Left kidney (tissue), 2 donors: Measurements from ENCODE around the gene CCDC88A. TPM values are rescaled to one million over a fixed set of nuclear protein-coding genes. Genes with fewer than 3 reads are reported as not detected.

Experiments used
- DNase-seq: peaks from one replicate; pipeline ENCODE4 v3.0.0-alpha.2; 2013
- polyA plus RNA-seq: library from polyadenylated mRNA; unstranded; fragments of 120-200 nt; gene quantifications from one replicate; pipeline ENCODE4 v1.2.1, GENCODE V29; 2013; ENCODE audit not compliant: insufficient read length

CCDC88A gene
- polyA plus RNA-seq, 1 donor: 95.7 TPM

DNA sequence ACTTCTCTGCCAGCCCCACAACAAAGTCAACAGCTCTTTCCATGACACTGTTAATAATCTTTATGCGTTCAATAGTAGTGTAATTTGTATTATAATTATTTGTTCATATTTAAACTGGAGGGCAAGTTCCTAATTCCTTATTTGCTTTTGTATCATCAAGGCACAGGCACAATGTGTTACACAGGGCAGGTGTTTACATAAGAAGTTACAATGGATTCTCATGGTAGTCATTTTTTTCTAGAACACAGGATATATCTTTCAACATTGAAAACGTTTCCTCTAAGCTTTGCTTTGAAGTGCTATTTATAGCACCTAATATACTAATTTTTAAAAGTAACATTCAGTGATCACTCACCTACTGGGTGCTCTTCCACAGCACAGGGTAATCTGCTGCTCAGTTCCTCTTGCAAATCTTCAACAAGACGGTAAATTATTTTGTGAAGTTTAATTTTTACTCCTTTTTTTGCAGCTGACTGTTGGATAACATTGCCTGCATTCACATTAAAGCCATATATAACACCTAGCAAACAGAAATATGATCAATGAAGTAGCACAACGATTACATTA lies 179.9 kb downstream of the CCDC88A start:
- no peak for DNase-seq

Other genes starting within 250 kb of the CCDC88A start
- gene CLHC1, start 187.6 kb downstream of the CCDC88A start, polyA plus RNA-seq: 36.7 TPM
- gene RPS27A, start 187.2 kb downstream of the CCDC88A start, polyA plus RNA-seq: 1,779 TPM
- gene MTIF2, start 150.6 kb downstream of the CCDC88A start, polyA plus RNA-seq: 51.7 TPM
- gene CFAP36, start 99.9 kb upstream of the CCDC88A start, polyA plus RNA-seq: 116 TPM
- 90.8 TPM for gene PPP4R3B, start 197.8 kb upstream of the CCDC88A start, polyA plus RNA-seq